ENCODE measurements around the gene UBE2K. TPM values are rescaled to one million over a fixed set of nuclear protein-coding genes. Genes with fewer than 3 reads are reported as not detected.

UBE2K gene
- total RNA-seq, 4 donors from 2014 or later: 27.1 to 48.5 (median 32.3) TPM

DNA sequence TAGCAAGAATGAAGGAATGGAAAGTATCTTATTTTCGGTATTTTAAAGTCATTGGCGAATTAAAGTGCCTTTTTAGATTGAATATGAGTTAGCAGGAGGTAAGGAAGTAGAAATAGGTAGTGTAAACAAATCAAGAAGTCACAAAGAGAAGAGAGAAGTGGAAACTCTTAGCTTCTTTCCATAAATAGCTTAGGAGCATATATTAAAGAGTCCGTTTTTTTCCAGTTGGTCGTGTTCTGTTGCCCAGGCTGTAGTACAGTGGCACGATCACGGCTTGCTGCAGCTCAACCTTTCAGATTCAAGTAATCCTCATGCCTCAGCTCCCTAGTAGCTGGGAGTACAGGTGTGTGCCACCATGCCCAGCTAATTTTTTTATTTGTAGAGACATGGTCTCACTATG, 56.4 kb downstream of the UBE2K start:
- WGBS, 2 donors: 90 to 92% methylated on average over 6 of the region's 6 CpGs
- no peak for DNase-seq
- intact Hi-C loops (cut with DNase I): no loop called here

GRCh38 chr4:39756159-39756558, 58.2 kb downstream of the UBE2K start:
- Histone ChIP-seq H3K4me1 (no peaks in the 10 kb centered on the region), H3K27me3 (no peaks in the 10 kb centered on the region), H3K27ac (no peak overlapping the region), H3K36me3 (peaks cover 0 to 10% of the 10 kb centered on the region in 2 donors), H3K4me3 (replicated peaks in 1 of 3) (no peak overlapping the region), H3K9me3 (no peaks in the 10 kb centered on the region)
- TF ChIP-seq POLR2A (IDR thresholded peaks at IDR 0.05) (no peak), CTCF (IDR thresholded peaks at IDR 0.05) (no peak)
- WGBS, 2 donors: 93 to 100% methylated on average over 2 of the region's 2 CpGs
- no peak for DNase-seq
- intact Hi-C loops (cut with DNase I): no loop called here

More for the DNA sequence above, 56.4 kb downstream of the UBE2K start:
- no peaks in the 10 kb centered on the region for H3K4me1 ChIP-seq
- H3K4me3 ChIP-seq (replicated peaks in 1 of 3): no peak overlapping the region
- no peaks in the 10 kb centered on the region for H3K9me3 ChIP-seq
- H3K36me3 ChIP-seq: peaks cover 0 to 4% of the 10 kb centered on the region in 2 donors
- no peaks in the 10 kb centered on the region for H3K27me3 ChIP-seq
- TF ChIP-seq POLR2A (IDR thresholded peaks at IDR 0.05): no peak
- no peak for TF ChIP-seq CTCF (IDR thresholded peaks at IDR 0.05)
- H3K27ac ChIP-seq: no peak overlapping the region

DNA sequence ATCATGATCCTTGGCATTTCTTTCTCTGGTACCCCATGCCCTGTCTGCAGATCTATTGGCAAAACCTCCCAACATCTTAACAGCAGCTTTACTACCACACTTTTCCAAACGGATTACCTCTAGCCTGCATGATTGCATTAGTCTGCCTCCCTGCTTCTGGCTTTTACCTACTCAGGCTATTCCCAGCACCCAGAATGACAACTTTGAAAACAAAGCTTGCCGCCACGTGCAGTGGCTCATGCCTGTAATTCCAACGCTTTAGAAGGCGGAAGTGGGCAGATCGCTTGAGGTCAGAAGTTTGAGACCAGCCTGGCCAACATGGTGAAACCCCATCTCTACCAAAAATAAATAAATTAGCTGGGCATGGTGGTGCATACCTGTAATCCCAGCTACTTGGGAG, 60.2 kb downstream of the UBE2K start:
- intact Hi-C loops (cut with DNase I): no loop called here
- 97% methylated on average over 6 of the region's 6 CpGs for WGBS, 2 donors
- Histone ChIP-seq H3K27ac (no peak overlapping the region), H3K27me3 (no peaks in the 10 kb centered on the region), H3K4me1 (no peaks in the 10 kb centered on the region), H3K36me3 (peaks cover 4 to 10% of the 10 kb centered on the region in 2 donors), H3K9me3 (no peaks in the 10 kb centered on the region), H3K4me3 (replicated peaks in 1 of 3) (no peak overlapping the region)
- DNase-seq: no peak
- TF ChIP-seq CTCF (IDR thresholded peaks at IDR 0.05) (no peak), POLR2A (IDR thresholded peaks at IDR 0.05) (no peak)

- Histone ChIP-seq H3K36me3 (peaks cover 4 to 10% of the 10 kb centered on the region in 2 donors), H3K27ac (no peak overlapping the region), H3K27me3 (no peaks in the 10 kb centered on the region), H3K4me1 (no peaks in the 10 kb centered on the region), H3K9me3 (no peaks in the 10 kb centered on the region), H3K4me3 (replicated peaks in 1 of 3) (no peak overlapping the region)
- DNase-seq: no peak
- TF ChIP-seq POLR2A (IDR thresholded peaks at IDR 0.05): no peak
- TF ChIP-seq CTCF (IDR thresholded peaks at IDR 0.05): no peak
- WGBS, 2 donors: 96% methylated on average over 4 of the region's 4 CpGs
- intact Hi-C loops (cut with DNase I): no loop called here
Observed at GRCh38 chr4:39759569-39759968, 61.6 kb downstream of the UBE2K start.

DNA sequence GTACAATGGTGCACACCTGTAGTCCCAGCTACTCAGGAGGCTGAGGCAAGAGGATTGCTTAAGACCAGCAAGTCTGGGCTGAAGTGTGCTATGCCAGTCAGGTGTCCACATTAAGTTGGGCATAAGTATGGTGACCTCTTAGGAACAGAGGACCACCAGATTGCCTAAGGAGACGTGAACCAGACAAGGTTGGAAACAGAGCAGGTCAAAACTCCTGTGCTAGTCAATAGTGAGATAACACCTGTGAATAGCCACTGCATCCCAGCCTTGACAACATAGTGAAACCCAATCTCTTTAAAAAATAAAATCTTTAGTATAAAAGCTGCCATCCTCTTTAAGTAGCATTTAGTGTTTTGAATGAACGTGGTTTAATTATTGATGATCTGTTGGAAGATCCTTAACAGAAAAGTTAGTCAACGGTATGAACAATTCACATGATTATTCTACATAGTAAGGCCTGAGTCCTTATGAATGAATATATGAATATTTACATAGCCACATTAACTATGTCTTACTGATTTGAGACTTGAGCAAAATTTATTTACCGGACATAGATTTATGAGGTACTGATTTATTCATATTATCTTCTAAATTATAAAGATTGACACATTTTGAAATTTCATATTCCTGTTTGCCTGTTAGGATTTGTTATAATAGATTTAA, 63.2 kb downstream of the UBE2K start:
- TF ChIP-seq CTCF (IDR thresholded peaks at IDR 0.05) (no peak), POLR2A (IDR thresholded peaks at IDR 0.05) (no peak)
- Histone ChIP-seq H3K4me3 (replicated peaks in 1 of 3) (no peak overlapping the region), H3K9me3 (no peaks in the 10 kb centered on the region), H3K4me1 (no peaks in the 10 kb centered on the region), H3K27me3 (no peaks in the 10 kb centered on the region), H3K36me3 (peaks cover 9 to 10% of the 10 kb centered on the region in 2 donors), H3K27ac (no peak overlapping the region)
- no peak for DNase-seq
- WGBS, 2 donors: 94 to 96% methylated on average over 4 of the region's 4 CpGs
- intact Hi-C loops (cut with DNase I): no loop called here
